SK-N-SH (cell line): ENCODE measurements around the gene ATG9A. TPM values are rescaled to one million over a fixed set of nuclear protein-coding genes. Genes with fewer than 3 reads are reported as not detected.

Experiments used
- CTCF ChIA-PET: fragments of 300-600, 350-600 bp; formaldehyde crosslinking; extraction: SDS; loops from one replicate; lab custom pipeline; 2021; lab: Yijun Ruan, JAX
- POLR2A ChIA-PET: fragments of 350-600 bp; sonication (Branson Sonifier 250); formaldehyde crosslinking; extraction: SDS; loops from one replicate; lab custom pipeline; 2020; ENCODE audit warnings: antibody characterized with exemption, inconsistent platforms; lab: Yijun Ruan, JAX
- DNase-seq: peaks from one replicate; pipeline ENCODE4 v3.0.0; 2012
- H2AFZ ChIP-seq: fragments of 200-600 bp; sonication (generic); 2 replicates; pipeline ENCODE4 v1.8.1; 2016; ENCODE audit warnings: antibody characterized with exemption, mild to moderate bottlenecking, low read depth
- H3F3A ChIP-seq: fragments of 200-600 bp; sonication (generic); replicated peaks from 2 replicates; pipeline ENCODE3; 2016; ENCODE audit warnings: antibody characterized with exemption, mild to moderate bottlenecking; ENCODE audit not compliant: insufficient read depth
- H3K27ac ChIP-seq, 2 experiments: fragments of 200-500 bp in 1 of 2; fragments of 200-600 bp in 1 of 2; sonication (Bioruptor generic) in 1 of 2; sonication (generic), shearing (Covaris generic) in 1 of 2; 2 replicates each; pipeline versions ENCODE4 v1.5.1 to v1.6.1; 2014 to 2016; ENCODE audit warnings: low read depth in 2 of 2, inconsistent platforms in 1 of 2, low read length in 1 of 2, mild to moderate bottlenecking in 1 of 2, mixed read lengths in 1 of 2
- H3K27me3 ChIP-seq: fragments of 200-600 bp; sonication (generic), shearing (Covaris generic); 2 replicates; pipeline ENCODE4 v1.6.1; 2016; ENCODE audit warnings: mixed run types; ENCODE audit not compliant: insufficient read depth
- H3K36me3 ChIP-seq, 2 experiments: fragments of 200-500 bp in 1 of 2; fragments of 200-600 bp in 1 of 2; sonication (Bioruptor generic) in 1 of 2; sonication (generic) in 1 of 2; replicated peaks in 1 of 2; 2 replicates each; pipeline versions ENCODE3 to v1.5.1; 2014 to 2016; ENCODE audit warnings: low read length in 1 of 2, mild to moderate bottlenecking in 1 of 2; ENCODE audit not compliant: insufficient read depth in 2 of 2, control insufficient read depth in 1 of 2
- H3K4me1 ChIP-seq, 2 experiments: fragments of 200-500 bp in 1 of 2; fragments of 200-600 bp in 1 of 2; sonication (Bioruptor generic) in 1 of 2; sonication (generic), shearing (Covaris generic) in 1 of 2; 2 replicates each; pipeline versions ENCODE4 v1.5.1 to v1.6.1; 2014 to 2016; ENCODE audit warnings: low read depth in 1 of 2, low read length in 1 of 2, mixed run types in 1 of 2; ENCODE audit not compliant: insufficient read depth in 2 of 2, control insufficient read depth in 1 of 2
- H3K4me2 ChIP-seq: fragments of 200-600 bp; sonication (generic), shearing (Covaris generic); 2 replicates; pipeline ENCODE4 v1.6.1; 2017; ENCODE audit warnings: mixed run types
- H3K4me3 ChIP-seq, 2 experiments: fragments of 200-500 bp in 1 of 2; fragments of 200-600 bp in 1 of 2; sonication (Bioruptor generic) in 1 of 2; sonication (generic), shearing (Covaris generic) in 1 of 2; 2 replicates each; pipeline versions ENCODE4 v1.5.1 to v1.8.1; 2014 to 2016; ENCODE audit warnings: low read depth in 2 of 2, inconsistent platforms in 1 of 2, low read length in 1 of 2, mild to moderate bottlenecking in 1 of 2, mixed read lengths in 1 of 2, moderate library complexity in 1 of 2
- H3K79me2 ChIP-seq: fragments of 200-600 bp; sonication (generic); 2 replicates; pipeline ENCODE4 v1.8.1; 2017; ENCODE audit warnings: mild to moderate bottlenecking; ENCODE audit not compliant: insufficient read depth
- H3K9ac ChIP-seq: fragments of 200-600 bp; sonication (generic); 2 replicates; pipeline ENCODE4 v1.6.1; 2017; ENCODE audit warnings: mixed run types
- H3K9me2 ChIP-seq: fragments of 200-600 bp; sonication (generic); 2 replicates; pipeline ENCODE4 v1.6.1; 2017; ENCODE audit warnings: mixed run types
- H3K9me3 ChIP-seq: fragments of 200-600 bp; sonication (generic); 2 replicates; pipeline ENCODE4 v1.6.1; 2017; ENCODE audit warnings: mixed run types, mild to moderate bottlenecking, moderate library complexity
- H4K20me1 ChIP-seq: fragments of 200-600 bp; sonication (generic); 2 replicates; pipeline ENCODE4 v1.6.1; 2017; ENCODE audit warnings: mild to moderate bottlenecking, mixed run types; ENCODE audit not compliant: insufficient read depth
- CTCF ChIP-seq: fragments of 200-600 bp; sonication (generic); IDR thresholded peaks from 2 replicates; pipeline ENCODE4 v1.6.1; 2017; ENCODE audit warnings: antibody characterized with exemption, mild to moderate bottlenecking, moderate library complexity
- FOSL2 ChIP-seq: IDR thresholded peaks from 2 replicates; pipeline ENCODE4 v1.4.0; 2012; ENCODE audit warnings: low read depth, mild to moderate bottlenecking, moderate library complexity, borderline replicate concordance
- NFIC ChIP-seq: IDR thresholded peaks from 2 replicates; pipeline ENCODE4 v1.4.0; 2012; ENCODE audit warnings: borderline replicate concordance
- RAD21 ChIP-seq: IDR thresholded peaks from 2 replicates; pipeline ENCODE4 v1.6.1; 2012; ENCODE audit warnings: mild to moderate bottlenecking, low read length
- RCOR1 ChIP-seq: fragments of 150-350 bp; IDR thresholded peaks from 2 replicates; pipeline ENCODE4 v1.6.1; 2017; ENCODE audit warnings: antibody characterized with exemption, low read length
- WGBS: methylation state at CpG from one replicate; pipeline ENCODE4 v1.1.6; 2017; ENCODE audit warnings: low lambda C conversion rate; 5-methylcytosine and 5-hydroxymethylcytosine counted together
- polyA plus RNA-seq, 3 experiments: library from polyadenylated mRNA; depleted of rRNA; stranded (reverse); fragments of >200 nt; gene quantifications; 2 replicates each; pipeline ENCODE4 v1.2.3, GENCODE V29; 2012
- TF ChIP-seq, protein P1 (sequence below): IDR thresholded peaks from 2 replicates; pipeline ENCODE4 v1.6.1; 2012; ENCODE audit warnings: mild to moderate bottlenecking, low read depth, low read length, moderate library complexity

ATG9A gene
- polyA plus RNA-seq, 1 of the 3 experiments (the other 2 are of a cell fraction), result 29.6 TPM

DNA sequence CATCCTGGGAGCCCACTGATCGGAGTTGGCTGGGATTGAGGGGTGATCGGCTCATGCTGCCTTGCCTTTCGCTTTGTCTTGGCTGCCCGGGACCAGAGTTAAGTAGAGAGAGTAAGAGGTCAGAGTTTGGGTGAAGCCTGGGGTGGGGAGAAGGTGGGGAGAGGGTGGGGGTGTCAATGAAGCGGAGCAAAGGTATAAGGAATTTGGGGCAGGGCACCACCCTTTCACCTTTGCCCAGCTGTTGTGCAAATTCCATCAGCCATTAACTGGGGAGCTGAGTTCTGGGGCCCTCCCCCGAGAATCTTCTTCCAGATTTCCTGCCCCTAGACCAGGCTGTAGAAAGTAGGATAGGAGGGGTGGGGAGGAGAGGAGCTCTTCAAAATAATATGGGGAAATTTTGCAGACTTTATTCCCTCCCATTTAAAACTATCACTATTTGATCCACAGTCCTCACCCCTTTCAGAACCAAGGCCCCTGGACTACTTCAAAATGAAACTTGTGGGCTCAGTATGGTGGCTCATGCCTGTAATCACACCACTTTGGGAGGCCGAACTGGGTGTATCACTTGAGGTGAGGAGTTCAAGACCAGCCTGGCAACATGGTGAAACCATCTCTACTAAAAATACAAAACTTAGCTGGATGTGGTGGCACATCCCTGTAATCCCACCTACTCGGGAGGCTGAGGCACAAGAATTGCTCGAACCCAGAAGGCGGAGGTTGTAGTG lies 59.3 kb downstream of the ATG9A start, which contains the start of gene SLC23A3:
Gene SLC23A3, minus strand, starts transcription at position 100 of the 725 bp plus-strand sequence. Its CDS starts 45 bp downstream, at position 55.
- Histone ChIP-seq H3K9ac (no peak within 1 kb of the TSS), H3F3A (peaks cover 7% of the 10 kb centered on the region), H3K4me3 (no peak within 1 kb of the TSS), H3K27ac (no peak within 1 kb of the TSS), H3K36me3 (peaks cover 11 to 32% of the 10 kb centered on the region in 2 experiments), H3K9me2 (no peaks in the 10 kb centered on the region), H4K20me1 (no peaks in the 10 kb centered on the region), H2AFZ (no peak within 1 kb of the TSS), H3K4me1 (no peaks in the 10 kb centered on the region; a peak in 1 of 4 replicates), H3K9me3 (no peaks in the 10 kb centered on the region), H3K4me2 (no peak within 1 kb of the TSS), H3K27me3 (no peaks in the 10 kb centered on the region), H3K79me2 (no peaks in the 10 kb centered on the region)
- POLR2A ChIA-PET, result no interaction called here
- DNase-seq, result no peak
- WGBS, result 98% methylated on average over 10 of the region's 10 CpGs
- CTCF ChIA-PET, result interaction anchor here (0.7 to 8.7 kb wide), 30 partner anchors 10 to 219 kb away, joined by 3 to 104 read pairs (median 6); partner anchors contain the start of genes ABCB6, DNPEP, GLB1L and NHEJ1
- TF ChIP-seq RCOR1 (no peak), NFIC (no peak), RAD21 (no peak), CTCF (no peak), FOSL2 (no peak)
- TF ChIP-seq, protein P1, sequence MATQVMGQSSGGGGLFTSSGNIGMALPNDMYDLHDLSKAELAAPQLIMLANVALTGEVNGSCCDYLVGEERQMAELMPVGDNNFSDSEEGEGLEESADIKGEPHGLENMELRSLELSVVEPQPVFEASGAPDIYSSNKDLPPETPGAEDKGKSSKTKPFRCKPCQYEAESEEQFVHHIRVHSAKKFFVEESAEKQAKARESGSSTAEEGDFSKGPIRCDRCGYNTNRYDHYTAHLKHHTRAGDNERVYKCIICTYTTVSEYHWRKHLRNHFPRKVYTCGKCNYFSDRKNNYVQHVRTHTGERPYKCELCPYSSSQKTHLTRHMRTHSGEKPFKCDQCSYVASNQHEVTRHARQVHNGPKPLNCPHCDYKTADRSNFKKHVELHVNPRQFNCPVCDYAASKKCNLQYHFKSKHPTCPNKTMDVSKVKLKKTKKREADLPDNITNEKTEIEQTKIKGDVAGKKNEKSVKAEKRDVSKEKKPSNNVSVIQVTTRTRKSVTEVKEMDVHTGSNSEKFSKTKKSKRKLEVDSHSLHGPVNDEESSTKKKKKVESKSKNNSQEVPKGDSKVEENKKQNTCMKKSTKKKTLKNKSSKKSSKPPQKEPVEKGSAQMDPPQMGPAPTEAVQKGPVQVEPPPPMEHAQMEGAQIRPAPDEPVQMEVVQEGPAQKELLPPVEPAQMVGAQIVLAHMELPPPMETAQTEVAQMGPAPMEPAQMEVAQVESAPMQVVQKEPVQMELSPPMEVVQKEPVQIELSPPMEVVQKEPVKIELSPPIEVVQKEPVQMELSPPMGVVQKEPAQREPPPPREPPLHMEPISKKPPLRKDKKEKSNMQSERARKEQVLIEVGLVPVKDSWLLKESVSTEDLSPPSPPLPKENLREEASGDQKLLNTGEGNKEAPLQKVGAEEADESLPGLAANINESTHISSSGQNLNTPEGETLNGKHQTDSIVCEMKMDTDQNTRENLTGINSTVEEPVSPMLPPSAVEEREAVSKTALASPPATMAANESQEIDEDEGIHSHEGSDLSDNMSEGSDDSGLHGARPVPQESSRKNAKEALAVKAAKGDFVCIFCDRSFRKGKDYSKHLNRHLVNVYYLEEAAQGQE, result no peak

Other genes starting within 250 kb of the ATG9A start
- 0.53 and 1.2 TPM in 2 replicates for gene FEV, start 244.5 kb downstream of the ATG9A start, polyA plus RNA-seq (2012; rRNA removed)
- gene CRYBA2, start 236.2 kb downstream of the ATG9A start, polyA plus RNA-seq (2012; rRNA removed), result not detected in 2 replicates
- gene CFAP65, start 188.1 kb downstream of the ATG9A start, polyA plus RNA-seq (2012; rRNA removed), result 0.95 and 1.7 TPM in 2 replicates
- 0.03 TPM in 1 of 2 replicates, not detected in the other for gene IHH, start 168.7 kb downstream of the ATG9A start, polyA plus RNA-seq (2012; rRNA removed)
- gene NHEJ1, start 68.8 kb downstream of the ATG9A start, polyA plus RNA-seq (2012; rRNA removed), result 16.3 and 21.0 TPM in 2 replicates
- 2.1 and 3.5 TPM in 2 replicates for gene SLC23A3, start 59.6 kb downstream of the ATG9A start, polyA plus RNA-seq (2012; rRNA removed)
- 75.9 and 84.1 TPM in 2 replicates for gene CNPPD1, start 52.7 kb downstream of the ATG9A start, polyA plus RNA-seq (2012; rRNA removed)
- 74.6 and 94.8 TPM in 2 replicates for gene RETREG2, start 51.4 kb downstream of the ATG9A start, polyA plus RNA-seq (2012; rRNA removed)
- 39.9 and 46.9 TPM in 2 replicates for gene ZFAND2B, start 22.9 kb downstream of the ATG9A start, polyA plus RNA-seq (2012; rRNA removed)
- 26.5 and 27.4 TPM in 2 replicates for gene ABCB6, start 10.7 kb downstream of the ATG9A start, polyA plus RNA-seq (2012; rRNA removed)
- gene ANKZF1, start 170 bp upstream of the ATG9A start, polyA plus RNA-seq (2012; rRNA removed), result 22.3 and 30.8 TPM in 2 replicates
- gene GLB1L, start 15.8 kb upstream of the ATG9A start, polyA plus RNA-seq (2012; rRNA removed), result 11.7 and 14.1 TPM in 2 replicates
- 57.6 and 78.6 TPM in 2 replicates for gene STK16, start 15.8 kb upstream of the ATG9A start, polyA plus RNA-seq (2012; rRNA removed)
- 0.03 TPM in 1 of 2 replicates, not detected in the other for gene TUBA4B, start 23.6 kb upstream of the ATG9A start, polyA plus RNA-seq (2012; rRNA removed)
- gene TUBA4A, start 24.3 kb upstream of the ATG9A start, polyA plus RNA-seq (2012; rRNA removed), result 4.8 and 6.2 TPM in 2 replicates
- 37.2 and 39.9 TPM in 2 replicates for gene DNAJB2, start 49.7 kb upstream of the ATG9A start, polyA plus RNA-seq (2012; rRNA removed)
- gene PTPRN, start 79.8 kb upstream of the ATG9A start, polyA plus RNA-seq (2012; rRNA removed), result 7.4 and 9.5 TPM in 2 replicates
- not detected in 2 replicates for gene RESP18, start 103.1 kb upstream of the ATG9A start, polyA plus RNA-seq (2012; rRNA removed)
- 80.7 and 92.6 TPM in 2 replicates for gene DNPEP, start 158.3 kb upstream of the ATG9A start, polyA plus RNA-seq (2012; rRNA removed)
- 0.21 and 0.28 TPM in 2 replicates for gene DES, start 188.7 kb upstream of the ATG9A start, polyA plus RNA-seq (2012; rRNA removed)
- gene SPEG, start 205.2 kb upstream of the ATG9A start, polyA plus RNA-seq (2012; rRNA removed), result 98.3 and 107 TPM in 2 replicates